Mucosa of descending colon (tissue), 3 donors: ENCODE data around the gene FIGNL1. TPM values are rescaled to one million over a fixed set of nuclear protein-coding genes. Genes with fewer than 3 reads are reported as not detected.

Source experiments
- ATAC-seq: fragments of 200-7000 bp; cut with Tn5 transposase; one replicate; pipeline ENCODE4 v1.9.1; 2020; ENCODE audit warnings: mild to moderate bottlenecking, moderate library complexity
- DNase-seq, 3 donors: peaks; one replicate each; pipeline ENCODE4 v3.0.0-alpha.2; 2020
- H3K36me3 ChIP-seq: fragments of 200-600 bp; one replicate; pipeline ENCODE4 v1.8.0; 2021; ENCODE audit warnings: low read depth, mild to moderate bottlenecking
- H3K4me1 ChIP-seq: fragments of 200-600 bp; one replicate; pipeline ENCODE4 v1.8.0; 2021; ENCODE audit warnings: low read depth, mild to moderate bottlenecking
- H3K4me3 ChIP-seq: fragments of 200-600 bp; one replicate; pipeline ENCODE4 v1.8.0; 2021; ENCODE audit warnings: mild to moderate bottlenecking
- H3K9me3 ChIP-seq: fragments of 200-600 bp; one replicate; pipeline ENCODE4 v1.8.0; 2021; ENCODE audit warnings: mild to moderate bottlenecking
- intact Hi-C, 2 donors: fragments of 100-400 bp; cut with DNase I in 1 of 2; cut with micrococcal nuclease in 1 of 2; formaldehyde crosslinking; loops; one replicate each; pipeline versions ENCODE4 v1.11.0 to v1.11.1; 2022; cut with DNase I, micrococcal nuclease
- total RNA-seq, 3 donors: library from RNA; stranded (reverse); fragmentation: NEBNext Ultra II Directional in 2 of 3; extraction: Animal tissue kit (Norgen Biotek cat#: 25700) in 2 of 3; gene quantifications; one replicate each; pipeline versions ENCODE4 v1.2.1 to v1.2.4, GENCODE V29; 2021 to 2023
- TF ChIP-seq, protein P1 (sequence below): fragments of 200-600 bp; IDR thresholded peaks from one replicate; pipeline ENCODE4 v1.8.0; 2022; ENCODE audit warnings: antibody characterized with exemption, mild to moderate bottlenecking
- donor health status: DM: no; HTN: no; CAD: no; lungs with moderate emphysema.
- donor health status: DM: no; HTN: no; CAD: no.
- donor health status: DM: no; HTN: yes; CAD: no.

Gene FIGNL1
- total RNA-seq, 3 donors from 2014 or later: 5.4 to 8.5 (median 6.2) TPM

GRCh38 chr7:50496569-50496968, 46.4 kb upstream of the FIGNL1 start:
- H3K9me3 ChIP-seq: no peaks in the 10 kb centered on the region
- intact Hi-C loops: no loop called here
- ATAC-seq: peak; percentile 5
- peaks cover 15% of the 10 kb centered on the region for H3K4me1 ChIP-seq
- TF ChIP-seq, protein P1, sequence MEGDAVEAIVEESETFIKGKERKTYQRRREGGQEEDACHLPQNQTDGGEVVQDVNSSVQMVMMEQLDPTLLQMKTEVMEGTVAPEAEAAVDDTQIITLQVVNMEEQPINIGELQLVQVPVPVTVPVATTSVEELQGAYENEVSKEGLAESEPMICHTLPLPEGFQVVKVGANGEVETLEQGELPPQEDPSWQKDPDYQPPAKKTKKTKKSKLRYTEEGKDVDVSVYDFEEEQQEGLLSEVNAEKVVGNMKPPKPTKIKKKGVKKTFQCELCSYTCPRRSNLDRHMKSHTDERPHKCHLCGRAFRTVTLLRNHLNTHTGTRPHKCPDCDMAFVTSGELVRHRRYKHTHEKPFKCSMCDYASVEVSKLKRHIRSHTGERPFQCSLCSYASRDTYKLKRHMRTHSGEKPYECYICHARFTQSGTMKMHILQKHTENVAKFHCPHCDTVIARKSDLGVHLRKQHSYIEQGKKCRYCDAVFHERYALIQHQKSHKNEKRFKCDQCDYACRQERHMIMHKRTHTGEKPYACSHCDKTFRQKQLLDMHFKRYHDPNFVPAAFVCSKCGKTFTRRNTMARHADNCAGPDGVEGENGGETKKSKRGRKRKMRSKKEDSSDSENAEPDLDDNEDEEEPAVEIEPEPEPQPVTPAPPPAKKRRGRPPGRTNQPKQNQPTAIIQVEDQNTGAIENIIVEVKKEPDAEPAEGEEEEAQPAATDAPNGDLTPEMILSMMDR: no peak
- no peak for DNase-seq
- no peaks in the 10 kb centered on the region for H3K36me3 ChIP-seq
- no peak overlapping the region for H3K4me3 ChIP-seq

DNA sequence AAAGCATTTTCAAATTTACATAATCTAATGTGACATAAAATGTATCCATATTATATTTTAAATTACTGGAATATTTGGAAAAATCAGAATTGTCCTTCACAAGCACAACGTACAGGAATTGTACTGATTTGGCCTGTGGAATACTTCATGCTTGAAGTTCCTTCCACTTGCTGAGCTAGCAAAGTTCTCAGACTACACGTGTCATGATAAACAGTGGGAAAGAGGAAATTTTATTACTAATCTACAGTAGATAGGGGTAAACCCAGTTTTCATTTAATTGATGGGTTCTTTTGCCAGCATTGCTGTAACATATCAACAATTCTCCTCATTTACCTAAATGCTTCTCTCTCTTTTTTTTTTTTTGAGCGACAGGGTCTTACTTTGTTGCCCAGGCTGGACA, 45.6 kb upstream of the FIGNL1 start:
- intact Hi-C loops: no loop called here
- no peaks in the 10 kb centered on the region for H3K9me3 ChIP-seq
- peaks cover 15% of the 10 kb centered on the region for H3K4me1 ChIP-seq
- DNase-seq (no peak), ATAC-seq (no peak)
- TF ChIP-seq, protein P1: no peak
- no peak overlapping the region for H3K4me3 ChIP-seq
- no peaks in the 10 kb centered on the region for H3K36me3 ChIP-seq

DNA sequence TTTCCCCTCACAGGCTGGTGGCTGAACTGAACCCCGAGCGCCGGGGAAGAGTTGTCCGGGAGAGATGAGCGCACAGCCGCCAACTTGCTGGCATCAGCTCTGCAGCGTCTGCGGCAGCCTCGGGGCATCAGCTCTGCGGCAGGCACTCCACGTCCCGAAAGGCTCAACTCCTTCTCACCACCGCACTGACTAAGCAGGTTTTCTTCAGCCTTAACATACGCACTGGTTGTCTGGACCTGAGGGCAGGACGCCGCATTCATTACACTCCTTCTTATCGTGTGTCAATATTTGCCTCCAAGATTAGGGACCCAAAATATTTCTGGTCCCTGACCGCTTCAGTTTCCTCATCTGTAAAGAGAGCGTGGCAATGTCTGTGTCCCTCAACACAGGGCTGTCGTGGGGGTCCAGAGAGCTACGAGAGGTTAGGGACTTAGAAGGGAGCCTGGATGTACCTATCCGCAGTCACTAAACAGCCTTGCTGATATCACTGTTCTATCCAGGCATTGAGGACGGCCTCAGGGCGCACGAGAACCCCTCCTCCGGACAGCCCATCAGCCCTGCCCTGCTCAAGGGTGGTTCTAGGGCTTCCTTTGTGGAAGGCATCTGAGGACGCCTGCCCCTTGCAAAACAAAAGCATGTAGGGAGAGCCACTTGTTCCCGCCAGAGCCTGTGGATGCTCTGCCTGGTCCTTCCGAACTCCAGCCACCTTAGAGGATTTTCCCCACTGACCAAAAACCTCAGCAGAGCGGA, 42.8 kb upstream of the FIGNL1 start:
- peaks cover 15% of the 10 kb centered on the region for H3K4me1 ChIP-seq
- ATAC-seq: no peak

GRCh38 chr7:50491943-50492342, 41.8 kb upstream of the FIGNL1 start:
- TF ChIP-seq, protein P1: no peak
- no peak for DNase-seq
- Histone ChIP-seq H3K36me3 (no peaks in the 10 kb centered on the region), H3K4me1 (peaks cover 8% of the 10 kb centered on the region), H3K9me3 (no peaks in the 10 kb centered on the region), H3K4me3 (no peak overlapping the region)
- ATAC-seq: no peak
- intact Hi-C loops: no loop called here

More for the DNA sequence above, 42.8 kb upstream of the FIGNL1 start:
- no peak overlapping the region for H3K4me3 ChIP-seq
- no peaks in the 10 kb centered on the region for H3K36me3 ChIP-seq
- H3K9me3 ChIP-seq: no peaks in the 10 kb centered on the region
- TF ChIP-seq, protein P1: no peak
- intact Hi-C loops: no loop called here
- no peak for DNase-seq

GRCh38 chr7:50491209-50491608, 41.1 kb upstream of the FIGNL1 start:
- Histone ChIP-seq H3K9me3 (no peaks in the 10 kb centered on the region), H3K4me3 (no peak overlapping the region), H3K4me1 (peaks cover 1% of the 10 kb centered on the region), H3K36me3 (no peaks in the 10 kb centered on the region)
- TF ChIP-seq, protein P1: no peak
- ATAC-seq (no peak), DNase-seq (no peak)
- intact Hi-C loops: no loop called here

DNA sequence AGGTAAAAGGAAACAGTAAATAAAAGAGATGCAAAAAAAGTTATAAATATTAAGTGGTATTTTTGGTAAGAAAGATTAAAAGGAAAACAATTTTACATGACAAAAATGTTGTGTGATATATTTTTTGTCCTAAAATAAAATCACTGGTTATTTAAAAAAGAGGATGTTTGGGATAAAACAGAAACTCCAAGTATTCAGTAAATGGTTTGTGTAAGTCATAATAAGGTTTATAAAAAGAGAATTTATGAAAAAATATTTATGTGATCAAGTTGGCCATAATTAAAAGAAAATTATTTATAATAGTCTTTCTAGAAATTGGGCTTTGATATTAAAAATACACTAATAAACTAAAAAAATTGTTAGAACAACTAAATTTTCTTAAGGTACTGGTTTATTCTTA, 38.2 kb upstream of the FIGNL1 start:
- ATAC-seq (no peak), DNase-seq (no peak)
- TF ChIP-seq, protein P1: no peak
- no peak overlapping the region for H3K4me3 ChIP-seq
- H3K9me3 ChIP-seq: no peaks in the 10 kb centered on the region
- intact Hi-C loops: no loop called here
- H3K4me1 ChIP-seq: no peaks in the 10 kb centered on the region
- H3K36me3 ChIP-seq: no peaks in the 10 kb centered on the region
